Spleen (tissue), 11 donors: ENCODE measurements around the gene IGF2R. TPM values are rescaled to one million over a fixed set of nuclear protein-coding genes. Genes with fewer than 3 reads are reported as not detected.

Source experiments
- DNase-seq: peaks from one replicate; pipeline ENCODE4 v3.0.0-alpha.2; 2020
- H3K27ac ChIP-seq, 8 donors: fragments of 200-600 bp; sonication (generic) in 7 of 8; 1 replicate in 4 of 8; 2 replicates in 4 of 8; pipeline versions ENCODE4 v1.5.0 to v1.8.0; 2016 to 2021; ENCODE audit warnings: inconsistent platforms in 4 of 8, mild to moderate bottlenecking in 4 of 8, moderate library complexity in 1 of 8
- H3K27me3 ChIP-seq, 7 donors: fragments of 200-600 bp; sonication (generic) in 6 of 7; replicated peaks in 1 of 7; 1 replicate in 4 of 7; 2 replicates in 3 of 7; pipeline versions ENCODE4 v1.5.0 to v1.8.0; 2016 to 2021; ENCODE audit warnings: inconsistent platforms in 3 of 7, mild to moderate bottlenecking in 1 of 7
- H3K36me3 ChIP-seq, 6 donors: fragments of 200-600 bp; sonication (generic) in 5 of 6; 1 replicate in 4 of 6; 2 replicates in 2 of 6; pipeline versions ENCODE4 v1.5.0 to v1.8.0; 2016 to 2021; ENCODE audit warnings: inconsistent platforms in 2 of 6
- H3K4me1 ChIP-seq, 6 donors: fragments of 200-600 bp; sonication (generic) in 5 of 6; 1 replicate in 3 of 6; 2 replicates in 3 of 6; pipeline versions ENCODE4 v1.5.0 to v1.8.0; 2016 to 2021; ENCODE audit warnings: inconsistent platforms in 3 of 6
- H3K4me3 ChIP-seq, 8 donors: fragments of 200-600 bp; sonication (generic) in 7 of 8; 1 replicate in 4 of 8; 2 replicates in 4 of 8; pipeline versions ENCODE4 v1.5.0 to v1.8.0; 2016 to 2021; ENCODE audit warnings: inconsistent platforms in 4 of 8, mild to moderate bottlenecking in 4 of 8, moderate library complexity in 2 of 8
- H3K9me3 ChIP-seq, 8 donors: fragments of 200-600 bp; sonication (generic) in 7 of 8; 1 replicate in 4 of 8; 2 replicates in 4 of 8; pipeline versions ENCODE4 v1.5.0 to v1.8.0; 2016 to 2021; ENCODE audit warnings: inconsistent platforms in 4 of 8
- CTCF ChIP-seq, 11 experiments: fragments of 200-600 bp in 7 of 11; fragments of 450-650 bp in 4 of 11; sonication (generic) in 4 of 11; IDR thresholded peaks in 8 of 11; conservative IDR thresholded peaks in 3 of 11; 1 replicate in 7 of 11; 2 replicates in 4 of 11; pipeline versions ENCODE4 v1.4.0 to v1.8.0; 2016 to 2021; ENCODE audit warnings: antibody characterized with exemption in 11 of 11, inconsistent platforms in 4 of 11, mild to moderate bottlenecking in 1 of 11
- POLR2A ChIP-seq, 3 donors: fragments of 450-650 bp; IDR thresholded peaks; one replicate each; pipeline ENCODE4 v1.5.1; 2017; ENCODE audit warnings: antibody characterized with exemption in 3 of 3, mild to moderate bottlenecking in 1 of 3
- POLR2AphosphoS5 ChIP-seq, 3 donors: sonication (generic); formaldehyde crosslinking; IDR thresholded peaks; one replicate each; pipeline ENCODE4 v1.5.1; 2017; ENCODE audit warnings: antibody characterized with exemption in 3 of 3
- WGBS, 5 donors: extraction: QIAGEN DNeasy Blood & Tissue Kit in 3 of 5; methylation state at CpG; one replicate each; pipeline versions ENCODE4 v1.1.5 to v1.1.7; 2013 to 2018; 5-methylcytosine and 5-hydroxymethylcytosine counted together
- intact Hi-C: fragments of 100-400 bp; cut with DNase I; formaldehyde crosslinking; loops from one replicate; pipeline ENCODE4 v1.15.0; 2023; ENCODE audit warnings: low total_unique reads
- polyA plus RNA-seq, 3 donors: library from polyadenylated mRNA; stranded (reverse); fragments of 200-250 nt; gene quantifications; one replicate each; pipeline ENCODE4 v1.2.1, GENCODE V29; 2013
- total RNA-seq, 7 donors: library from RNA; depleted of rRNA in 3 of 7; stranded (reverse); fragments of >200 nt in 3 of 7; fragmentation: NEBNext Ultra II Directional in 4 of 7; extraction: Animal tissue kit (Norgen Biotek cat#: 25700) in 4 of 7; gene quantifications; one replicate each; pipeline versions ENCODE4 v1.1.0 to v1.2.1, GENCODE V29; 2016 to 2021
- donor health status: healthy with polysubstance abuse.
- donor health status: DM: no; HTN: no; CAD: no; lungs with moderate emphysema.
- donor health status: DM: no; HTN: no; CAD: no.
- donor health status: Bipolar disorder and iron deficiency.
- donor health status: healthy.
- donor health status: DM: no; HTN: no; CAD: no.
- donor health status: DM: yes; HTN: yes; CAD: no.

Gene IGF2R
- total and polyA plus RNA-seq, 10 donors: 6.9 to 193 (median 159) TPM

GRCh38 chr6:160085713-160086505, 117.0 kb downstream of the IGF2R start:
- TF ChIP-seq POLR2A (IDR thresholded peaks at IDR 0.05) (no peak), POLR2AphosphoS5 (IDR thresholded peaks at IDR 0.05) (peak in 1 of 3 donors; percentile 16), CTCF (IDR thresholded peaks at IDR 0.05 in 8 of 11, conservative IDR thresholded peaks at IDR 0.05 in 3 of 11) (no peak)
- no peaks in the 10 kb centered on the region for H3K4me1 ChIP-seq
- WGBS, 5 donors: 88 to 93% (median 91%) methylated on average over 15 of the region's 15 CpGs
- no peak overlapping the region for H3K4me3 ChIP-seq
- H3K27me3 ChIP-seq: no peaks in the 10 kb centered on the region
- no peaks in the 10 kb centered on the region for H3K9me3 ChIP-seq
- H3K27ac ChIP-seq: peak overlapping the region in 1 of 8 donors; percentile 5
- intact Hi-C loops: no loop called here
- H3K36me3 ChIP-seq: peaks cover 6 to 100% (median 98%) of the 10 kb centered on the region in 6 donors
- DNase-seq: peak; percentile 72

DNA sequence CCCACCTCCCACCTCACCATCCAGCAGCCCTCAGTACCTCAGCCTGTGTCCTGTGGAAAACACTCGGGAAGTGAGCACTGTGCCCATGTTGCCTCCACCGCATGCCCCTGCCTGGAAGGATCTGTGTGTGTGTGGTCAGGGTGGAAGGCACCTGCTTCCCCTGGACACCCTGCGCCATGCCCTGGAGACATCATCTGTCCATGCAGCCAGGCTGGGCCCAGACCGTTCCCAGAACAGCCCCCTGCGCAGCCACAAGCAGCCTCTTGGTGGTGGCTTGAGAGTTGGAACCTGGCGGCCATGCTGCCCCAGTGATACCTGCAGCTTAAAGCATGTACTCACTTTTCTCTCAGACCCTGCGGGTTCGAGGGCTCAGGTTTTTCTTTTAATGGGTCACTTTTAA, 117.9 kb downstream of the IGF2R start:
- intact Hi-C loops: no loop called here
- 91 to 96% (median 95%) methylated on average over 7 to 8 of the region's 8 CpGs for WGBS, 5 donors
- no peak for TF ChIP-seq CTCF (IDR thresholded peaks at IDR 0.05 in 8 of 11, conservative IDR thresholded peaks at IDR 0.05 in 3 of 11)
- peak in 1 of 3 donors; percentile 42 for TF ChIP-seq POLR2AphosphoS5 (IDR thresholded peaks at IDR 0.05)
- no peak for TF ChIP-seq POLR2A (IDR thresholded peaks at IDR 0.05)
- peaks cover 6 to 100% (median 97%) of the 10 kb centered on the region in 6 donors for H3K36me3 ChIP-seq
- DNase-seq: no peak
- no peaks in the 10 kb centered on the region for H3K4me1 ChIP-seq
- no peaks in the 10 kb centered on the region for H3K27me3 ChIP-seq
- H3K9me3 ChIP-seq: no peaks in the 10 kb centered on the region
- no peak overlapping the region for H3K27ac ChIP-seq
- H3K4me3 ChIP-seq: no peak overlapping the region

- no peak for DNase-seq
- intact Hi-C loops: no loop called here
Observed at GRCh38 chr6:160088069-160088783, 119.3 kb downstream of the IGF2R start.

More at GRCh38 chr6:160088069-160088783, 119.3 kb downstream of the IGF2R start:
- Histone ChIP-seq H3K36me3 (peaks cover 6 to 100% (median 97%) of the 10 kb centered on the region in 6 donors), H3K27me3 (no peaks in the 10 kb centered on the region), H3K4me3 (no peak overlapping the region), H3K4me1 (no peaks in the 10 kb centered on the region), H3K9me3 (no peaks in the 10 kb centered on the region), H3K27ac (peak overlapping the region in 1 of 8 donors; percentile 22)
- TF ChIP-seq POLR2AphosphoS5 (IDR thresholded peaks at IDR 0.05): no peak
- TF ChIP-seq CTCF (IDR thresholded peaks at IDR 0.05 in 8 of 11, conservative IDR thresholded peaks at IDR 0.05 in 3 of 11): peak in 5 of 11 experiments; percentile 7 to 46 (median 31)
- no peak for TF ChIP-seq POLR2A (IDR thresholded peaks at IDR 0.05)
- WGBS, 5 donors: 75 to 86% (median 83%) methylated on average over 13 of the region's 13 CpGs
